Neural cell (in vitro differentiated cells): ENCODE measurements around the gene RPS6KA2. TPM values are rescaled to one million over a fixed set of nuclear protein-coding genes. Genes with fewer than 3 reads are reported as not detected.

ENCODE experiments used
- H2AFZ ChIP-seq: fragments of 200-600, 300-800 bp; sonication (generic), shearing (Covaris generic); 2 replicates; pipeline ENCODE4 v1.6.0; 2014; ENCODE audit warnings: low read depth, mild to moderate bottlenecking, antibody characterized with exemption, low read length, moderate library complexity
- H3F3A ChIP-seq: fragments of 200-600 bp; shearing (Covaris generic); 2 replicates; pipeline ENCODE4 v1.6.1; 2016; ENCODE audit warnings: mild to moderate bottlenecking, moderate library complexity, mixed read lengths, antibody characterized with exemption, low read length; ENCODE audit not compliant: insufficient read depth, poor library complexity, severe bottlenecking
- H3K27ac ChIP-seq: fragments of 200-600, 300-800 bp; sonication (generic), shearing (Covaris generic); 2 replicates; pipeline ENCODE4 v1.5.1; 2014; ENCODE audit warnings: mild to moderate bottlenecking, low read length, moderate library complexity
- H3K27me3 ChIP-seq: fragments of 300-800, 200-600 bp; sonication (generic), shearing (Covaris generic); 2 replicates; pipeline ENCODE4 v1.6.0; 2014; ENCODE audit warnings: mild to moderate bottlenecking, low read depth, low read length, moderate library complexity; ENCODE audit not compliant: insufficient read depth
- H3K36me3 ChIP-seq: fragments of 300-800, 200-600 bp; sonication (generic), shearing (Covaris generic); 2 replicates; pipeline ENCODE4 v1.5.1; 2014; ENCODE audit warnings: mild to moderate bottlenecking, antibody characterized with exemption, low read length, moderate library complexity; ENCODE audit not compliant: insufficient read depth
- H3K4me2 ChIP-seq: fragments of 300-800, 200-600 bp; sonication (generic), shearing (Covaris generic); 2 replicates; pipeline ENCODE4 v1.6.0; 2014; ENCODE audit warnings: mild to moderate bottlenecking, low read length
- H3K4me3 ChIP-seq: fragments of 300-800, 200-600 bp; sonication (generic), shearing (Covaris generic); 2 replicates; pipeline ENCODE4 v1.5.1; 2014; ENCODE audit warnings: mild to moderate bottlenecking, low read length, moderate library complexity
- H3K79me2 ChIP-seq: fragments of 200-600 bp; shearing (Covaris generic); replicated peaks from 2 replicates; pipeline ENCODE4 v1.6.0; 2014; ENCODE audit warnings: mild to moderate bottlenecking, low read length, moderate library complexity; ENCODE audit not compliant: insufficient read depth
- H3K9ac ChIP-seq: fragments of 300-800, 200-600 bp; sonication (generic), shearing (Covaris generic); 2 replicates; pipeline ENCODE4 v1.6.1; 2016; ENCODE audit warnings: mild to moderate bottlenecking, low read length, mixed read lengths
- H3K9me2 ChIP-seq: fragments of 200-600 bp; shearing (Covaris generic); 2 replicates; pipeline ENCODE4 v1.6.1; 2016; ENCODE audit warnings: mild to moderate bottlenecking, low read length, mixed read lengths; ENCODE audit not compliant: insufficient read depth
- H3K9me3 ChIP-seq: fragments of 200-600, 300-800 bp; sonication (generic), shearing (Covaris generic); 2 replicates; pipeline ENCODE4 v1.6.1; 2016; ENCODE audit warnings: mild to moderate bottlenecking, mixed run types, low read length, moderate library complexity, mixed read lengths
- H4K20me1 ChIP-seq: fragments of 200-600 bp; shearing (Covaris generic); 2 replicates; pipeline ENCODE4 v1.6.1; 2016; ENCODE audit warnings: mild to moderate bottlenecking, mixed run types; ENCODE audit not compliant: insufficient read depth
- CTCF ChIP-seq: fragments of 450-650 bp; IDR thresholded peaks from 2 replicates; pipeline ENCODE4 v1.5.1; 2014; ENCODE audit warnings: antibody characterized with exemption, mild to moderate bottlenecking, moderate library complexity; ENCODE audit not compliant: poor library complexity, severe bottlenecking
- EP300 ChIP-seq: fragments of 450-650 bp; conservative IDR thresholded peaks from 2 replicates; pipeline ENCODE4 v1.6.1; 2014; ENCODE audit warnings: antibody characterized with exemption, mild to moderate bottlenecking, moderate library complexity; ENCODE audit not compliant: poor library complexity, severe bottlenecking
- EZH2 ChIP-seq: fragments of 200-600, 300-800 bp; shearing (Covaris generic), sonication (generic); IDR thresholded peaks from 2 replicates; pipeline ENCODE4 v1.6.1; 2014; ENCODE audit warnings: antibody characterized with exemption, low read length, borderline replicate concordance, mild to moderate bottlenecking; ENCODE audit not compliant: insufficient read depth, poor library complexity, severe bottlenecking
- MXI1 ChIP-seq: fragments of 450-650 bp; conservative IDR thresholded peaks from 2 replicates; pipeline ENCODE4 v1.6.1; 2014; ENCODE audit warnings: antibody characterized with exemption, mild to moderate bottlenecking; ENCODE audit not compliant: poor library complexity, severe bottlenecking
- POLR2AphosphoS5 ChIP-seq: IDR thresholded peaks from 2 replicates; pipeline ENCODE4 v1.6.1; 2012
- RAD21 ChIP-seq: fragments of 450-650 bp; conservative IDR thresholded peaks from 2 replicates; pipeline ENCODE4 v1.6.1; 2014; ENCODE audit warnings: antibody characterized with exemption, mild to moderate bottlenecking, moderate library complexity
- REST ChIP-seq: IDR thresholded peaks from 2 replicates; pipeline ENCODE4 v1.6.1; 2012; ENCODE audit warnings: borderline replicate concordance
- SMC3 ChIP-seq: fragments of 450-650 bp; conservative IDR thresholded peaks from 2 replicates; pipeline ENCODE4 v1.6.1; 2014; ENCODE audit warnings: antibody characterized with exemption, mild to moderate bottlenecking, moderate library complexity; ENCODE audit not compliant: poor library complexity
- TAF1 ChIP-seq: IDR thresholded peaks from 2 replicates; pipeline ENCODE4 v1.6.1; 2012; ENCODE audit warnings: low read depth
- polyA plus RNA-seq: library from polyadenylated mRNA; depleted of rRNA; stranded (reverse); fragments of >200 nt; gene quantifications from 2 replicates; pipeline ENCODE4 v1.2.3, GENCODE V29; 2014

RPS6KA2 gene
- polyA plus RNA-seq, 1 donor from 2014 or later, result 34.3 TPM

GRCh38 chr6:166586424-166587156, 40.5 kb downstream of the RPS6KA2 start, which contains the start of gene RAMACL:
Gene RAMACL (minus strand): TSS chr6:166586678. CDS start chr6:166586477, 201 bp downstream.
- no peak for TF ChIP-seq TAF1
- no peak for TF ChIP-seq POLR2AphosphoS5
- no peak for TF ChIP-seq REST
- no peak for TF ChIP-seq MXI1
- TF ChIP-seq SMC3, result no peak
- H3K9me2 ChIP-seq, result no peaks in the 10 kb centered on the region
- H3K4me3 ChIP-seq, result no peak within 1 kb of the TSS
- no peaks in the 10 kb centered on the region for H3K36me3 ChIP-seq
- no peaks in the 10 kb centered on the region for H3K9me3 ChIP-seq
- H3K27ac ChIP-seq, result no peak within 1 kb of the TSS
- no peak within 1 kb of the TSS for H2AFZ ChIP-seq
- H3K4me2 ChIP-seq, result no peak within 1 kb of the TSS
- no peaks in the 10 kb centered on the region for H3K27me3 ChIP-seq
- peaks cover 16% of the 10 kb centered on the region for H3K79me2 ChIP-seq
- H3K9ac ChIP-seq, result no peak within 1 kb of the TSS
- no peaks in the 10 kb centered on the region for H4K20me1 ChIP-seq
- no peaks in the 10 kb centered on the region for H3F3A ChIP-seq

DNA sequence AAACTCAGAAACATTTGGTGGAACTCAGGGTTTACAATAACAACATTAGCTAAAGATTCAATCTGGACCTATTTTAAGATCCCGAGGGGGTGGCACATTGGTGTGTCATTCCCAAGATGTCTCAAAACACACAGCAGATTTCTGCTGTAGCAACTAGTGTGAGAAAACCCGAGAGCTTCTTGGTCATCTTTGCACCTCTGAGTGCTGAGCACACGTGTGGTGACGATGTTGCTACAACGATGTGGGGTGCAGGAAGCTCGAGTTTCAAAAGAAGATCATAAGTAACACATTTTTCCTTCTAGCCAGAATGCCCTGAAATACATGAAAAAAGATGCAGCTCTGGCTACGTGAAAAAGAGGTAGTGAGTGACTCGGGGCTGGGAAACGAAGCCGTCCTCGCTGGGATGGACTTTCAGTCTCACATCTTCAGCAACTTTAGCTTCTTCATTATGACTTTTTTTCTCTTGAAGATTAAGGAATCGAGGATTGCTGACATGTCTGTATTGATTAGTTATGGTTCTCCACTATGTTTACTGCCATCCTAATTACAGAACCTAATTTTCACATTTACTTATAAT, 42.1 kb downstream of the RPS6KA2 start:
- Histone ChIP-seq H4K20me1 (no peaks in the 10 kb centered on the region), H2AFZ (no peak overlapping the region), H3K4me3 (no peak overlapping the region), H3K9me2 (no peaks in the 10 kb centered on the region), H3F3A (no peaks in the 10 kb centered on the region), H3K79me2 (peaks cover 4% of the 10 kb centered on the region), H3K36me3 (no peaks in the 10 kb centered on the region), H3K9me3 (no peaks in the 10 kb centered on the region), H3K9ac (no peak overlapping the region), H3K27ac (no peak overlapping the region), H3K4me2 (no peak overlapping the region), H3K27me3 (no peaks in the 10 kb centered on the region)
- TF ChIP-seq EZH2, result no peak
- no peak for TF ChIP-seq TAF1
- TF ChIP-seq REST, result no peak
- no peak for TF ChIP-seq RAD21
- no peak for TF ChIP-seq POLR2AphosphoS5
- no peak for TF ChIP-seq CTCF
- no peak for TF ChIP-seq MXI1
- TF ChIP-seq EP300, result no peak
- no peak for TF ChIP-seq SMC3
